Measurements from ENCODE around the gene RHCG. TPM values are rescaled to one million over a fixed set of nuclear protein-coding genes. Genes with fewer than 3 reads are reported as not detected.

RHCG gene
- total RNA-seq, 8 experiments from 2014 or later = 0.11 to 6.1 (median 0.76) TPM; not detected in 5

GRCh38 chr15:89523101-89523500, 26.7 kb upstream of the RHCG start:
- in situ Hi-C loops (cut with MboI; ENCODE audit: low pct_unique_long_range_greater_than_20kb in 2 of 9, low sequenced_read_pairs in 9 of 9, unreplicated experiment in 9 of 9) = no loop called here
- Histone ChIP-seq H3K27ac (no peak overlapping the region), H3K4me1 (replicated peaks in 1 of 2) (no peaks in the 10 kb centered on the region), H3K4me3 (no peak overlapping the region)
- WGBS, 10 experiments = 0 to 58% (median 0%) methylated on average over 1 to 2 of the region's 2 CpGs; no CpG with 5 or more reads in 7 of the 10 experiments
- no peak for ATAC-seq (replicated peaks in 6 of 8)

GRCh38 chr15:89521605-89522004, 25.2 kb upstream of the RHCG start:
- WGBS, 10 experiments = 17 to 100% (median 78%) methylated on average over 1 of the region's 1 CpG; no CpG with 5 or more reads in 4 of the 10 experiments
- in situ Hi-C loops (cut with MboI; ENCODE audit: low pct_unique_long_range_greater_than_20kb in 2 of 9, low sequenced_read_pairs in 9 of 9, unreplicated experiment in 9 of 9) = no loop called here
- no peak overlapping the region for H3K4me3 ChIP-seq
- ATAC-seq (replicated peaks in 6 of 8) = no peak
- no peaks in the 10 kb centered on the region for H3K4me1 ChIP-seq (replicated peaks in 1 of 2)
- H3K27ac ChIP-seq = no peak overlapping the region

- no peak for ATAC-seq (replicated peaks in 6 of 8)
- in situ Hi-C loops (cut with MboI; ENCODE audit: low pct_unique_long_range_greater_than_20kb in 2 of 9, low sequenced_read_pairs in 9 of 9, unreplicated experiment in 9 of 9) = no loop called here
- Histone ChIP-seq H3K4me1 (replicated peaks in 1 of 2) (no peaks in the 10 kb centered on the region), H3K27ac (no peak overlapping the region), H3K4me3 (no peak overlapping the region)
- 29 to 88% (median 55%) methylated on average over 1 to 4 of the region's 4 CpGs; no CpG with 5 or more reads in 2 of the 10 experiments for WGBS, 10 experiments
Measured at GRCh38 chr15:89515477-89515876, 19.1 kb upstream of the RHCG start.

GRCh38 chr15:89514596-89515406, 18.4 kb upstream of the RHCG start:
- H3K4me3 ChIP-seq = no peak overlapping the region
- no peaks in the 10 kb centered on the region for H3K4me1 ChIP-seq (replicated peaks in 1 of 2)
- in situ Hi-C loops (cut with MboI; ENCODE audit: low pct_unique_long_range_greater_than_20kb in 2 of 9, low sequenced_read_pairs in 9 of 9, unreplicated experiment in 9 of 9) = no loop called here
- no peak overlapping the region for H3K27ac ChIP-seq
- no peak for ATAC-seq (replicated peaks in 6 of 8)
- 50 to 82% (median 67%) methylated on average over 1 to 5 of the region's 6 CpGs; no CpG with 5 or more reads in 3 of the 10 experiments for WGBS, 10 experiments

GRCh38 chr15:89514186-89514585, 17.8 kb upstream of the RHCG start:
- in situ Hi-C loops (cut with MboI; ENCODE audit: low pct_unique_long_range_greater_than_20kb in 2 of 9, low sequenced_read_pairs in 9 of 9, unreplicated experiment in 9 of 9) = no loop called here
- H3K4me1 ChIP-seq (replicated peaks in 1 of 2) = no peaks in the 10 kb centered on the region
- WGBS, 10 experiments = 47 to 90% (median 78%) methylated on average over 2 to 5 of the region's 7 CpGs; no CpG with 5 or more reads in 3 of the 10 experiments
- H3K27ac ChIP-seq = no peak overlapping the region
- no peak overlapping the region for H3K4me3 ChIP-seq
- no peak for ATAC-seq (replicated peaks in 6 of 8)

GRCh38 chr15:89513284-89513683, 16.9 kb upstream of the RHCG start:
- no peak for ATAC-seq (replicated peaks in 6 of 8)
- in situ Hi-C loops (cut with MboI; ENCODE audit: low pct_unique_long_range_greater_than_20kb in 2 of 9, low sequenced_read_pairs in 9 of 9, unreplicated experiment in 9 of 9) = no loop called here
- Histone ChIP-seq H3K4me3 (no peak overlapping the region), H3K27ac (no peak overlapping the region), H3K4me1 (replicated peaks in 1 of 2) (no peaks in the 10 kb centered on the region)
- WGBS, 10 experiments = 0 to 72% (median 40%) methylated on average over 1 to 3 of the region's 3 CpGs; no CpG with 5 or more reads in 4 of the 10 experiments

GRCh38 chr15:89512631-89513030, 16.2 kb upstream of the RHCG start:
- in situ Hi-C loops (cut with MboI; ENCODE audit: low pct_unique_long_range_greater_than_20kb in 2 of 9, low sequenced_read_pairs in 9 of 9, unreplicated experiment in 9 of 9) = no loop called here
- ATAC-seq (replicated peaks in 6 of 8) = no peak
- 0 to 65% (median 20%) methylated on average over 1 to 4 of the region's 4 CpGs; no CpG with 5 or more reads in 5 of the 10 experiments for WGBS, 10 experiments
- Histone ChIP-seq H3K4me1 (replicated peaks in 1 of 2) (no peaks in the 10 kb centered on the region), H3K27ac (no peak overlapping the region), H3K4me3 (no peak overlapping the region)

- in situ Hi-C loops (cut with MboI; ENCODE audit: low pct_unique_long_range_greater_than_20kb in 2 of 9, low sequenced_read_pairs in 9 of 9, unreplicated experiment in 9 of 9) = no loop called here
- ATAC-seq (replicated peaks in 6 of 8) = no peak
- WGBS, 10 experiments = 40 to 100% (median 52%) methylated on average over 1 to 3 of the region's 4 CpGs; no CpG with 5 or more reads in 6 of the 10 experiments
- H3K4me1 ChIP-seq (replicated peaks in 1 of 2) = no peaks in the 10 kb centered on the region
- no peak overlapping the region for H3K4me3 ChIP-seq
- no peak overlapping the region for H3K27ac ChIP-seq
Measured at GRCh38 chr15:89506026-89506686, 9.8 kb upstream of the RHCG start.

GRCh38 chr15:89504166-89504565, 7.8 kb upstream of the RHCG start:
- ATAC-seq (replicated peaks in 6 of 8) = no peak
- Histone ChIP-seq H3K4me3 (no peak overlapping the region), H3K4me1 (replicated peaks in 1 of 2) (no peaks in the 10 kb centered on the region), H3K27ac (no peak overlapping the region)
- 0 to 100% (median 31%) methylated on average over 1 to 3 of the region's 4 CpGs; no CpG with 5 or more reads in 1 of the 10 experiments for WGBS, 10 experiments
- in situ Hi-C loops (cut with MboI; ENCODE audit: low pct_unique_long_range_greater_than_20kb in 2 of 9, low sequenced_read_pairs in 9 of 9, unreplicated experiment in 9 of 9) = no loop called here

GRCh38 chr15:89502867-89503595, 6.6 kb upstream of the RHCG start:
- WGBS, 10 experiments = 0 to 100% (median 59%) methylated on average over 1 to 3 of the region's 7 CpGs; no CpG with 5 or more reads in 4 of the 10 experiments
- no peak for ATAC-seq (replicated peaks in 6 of 8)
- no peak overlapping the region for H3K27ac ChIP-seq
- in situ Hi-C loops (cut with MboI; ENCODE audit: low pct_unique_long_range_greater_than_20kb in 2 of 9, low sequenced_read_pairs in 9 of 9, unreplicated experiment in 9 of 9) = no loop called here
- no peaks in the 10 kb centered on the region for H3K4me1 ChIP-seq (replicated peaks in 1 of 2)
- no peak overlapping the region for H3K4me3 ChIP-seq

GRCh38 chr15:89501646-89502045, 5.3 kb upstream of the RHCG start:
- in situ Hi-C loops (cut with MboI; ENCODE audit: low pct_unique_long_range_greater_than_20kb in 2 of 9, low sequenced_read_pairs in 9 of 9, unreplicated experiment in 9 of 9) = no loop called here

GRCh38 chr15:89500397-89501270, 4.3 kb upstream of the RHCG start:
- Histone ChIP-seq H3K27ac (no peak overlapping the region), H3K4me3 (no peak overlapping the region), H3K4me1 (replicated peaks in 1 of 2) (peaks cover 0 to 2% of the 10 kb centered on the region in 2 donors)
- ATAC-seq (replicated peaks in 6 of 8) = no peak
- in situ Hi-C loops (cut with MboI; ENCODE audit: low pct_unique_long_range_greater_than_20kb in 2 of 9, low sequenced_read_pairs in 9 of 9, unreplicated experiment in 9 of 9) = no loop called here
- 0 to 100% (median 67%) methylated on average over 1 to 7 of the region's 10 CpGs; no CpG with 5 or more reads in 1 of the 10 experiments for WGBS, 10 experiments

More at GRCh38 chr15:89501646-89502045, 5.3 kb upstream of the RHCG start:
- Histone ChIP-seq H3K4me1 (replicated peaks in 1 of 2) (peaks cover 0 to under 1% of the 10 kb centered on the region in 2 donors), H3K27ac (no peak overlapping the region), H3K4me3 (no peak overlapping the region)
- 33 to 100% (median 90%) methylated on average over 1 to 3 of the region's 5 CpGs; no CpG with 5 or more reads in 4 of the 10 experiments for WGBS, 10 experiments
- no peak for ATAC-seq (replicated peaks in 6 of 8)

All from motor neuron (in vitro differentiated cells).